Cardiac muscle cell (in vitro differentiated cells and primary cell): Measurements from ENCODE around the gene SLC39A1. TPM values are rescaled to one million over a fixed set of nuclear protein-coding genes. Genes with fewer than 3 reads are reported as not detected.

ENCODE experiments used
- DNase-seq, 2 donors: peaks; one replicate each; pipeline versions ENCODE4 v3.0.0 to v3.0.0-alpha.2; 2010 to 2017; ENCODE audit warnings: low read depth in 1 of 2, low spot score in 1 of 2
- H3K27ac ChIP-seq: fragments of 200-600 bp; sonication (generic); 2 replicates; pipeline ENCODE4 v1.5.1; 2016
- H3K27me3 ChIP-seq: fragments of 200-600 bp; sonication (generic); 2 replicates; pipeline ENCODE4 v1.6.0; 2016; ENCODE audit warnings: control low read depth
- H3K36me3 ChIP-seq: fragments of 200-600 bp; sonication (generic); 2 replicates; pipeline ENCODE4 v1.5.1; 2016; ENCODE audit warnings: control low read depth
- H3K4me1 ChIP-seq: fragments of 200-600 bp; sonication (generic); 2 replicates; pipeline ENCODE4 v1.8.1; 2017; ENCODE audit warnings: low read depth, mild to moderate bottlenecking, mixed run types
- H3K4me3 ChIP-seq: fragments of 200-600 bp; sonication (generic); 2 replicates; pipeline ENCODE4 v1.5.1; 2016; ENCODE audit warnings: mild to moderate bottlenecking
- H3K9me3 ChIP-seq: fragments of 200-600 bp; sonication (generic); 2 replicates; pipeline ENCODE4 v1.5.1; 2017; ENCODE audit warnings: low read depth, mild to moderate bottlenecking, control low read depth
- polyA plus RNA-seq: library from polyadenylated mRNA; unstranded; fragments of >200 nt; fragmentation: Nextera tagmentation; extraction: Ambion mirVana; gene quantifications from 2 replicates; pipeline ENCODE4 v1.2.1, GENCODE V29; 2016
- total RNA-seq: library from RNA; depleted of rRNA; stranded (reverse); fragments of >200 nt; gene quantifications from 2 replicates; pipeline ENCODE4 v1.2.3, GENCODE V29; 2016
- TF ChIP-seq, protein P1 (sequence below): IDR thresholded peaks from 2 replicates; pipeline ENCODE4 v1.5.1; 2012; ENCODE audit warnings: low read depth, mild to moderate bottlenecking, low read length

SLC39A1 gene
- total and polyA plus RNA-seq, 2 experiments from 2014 or later: 71.2 to 75.8 TPM

DNA sequence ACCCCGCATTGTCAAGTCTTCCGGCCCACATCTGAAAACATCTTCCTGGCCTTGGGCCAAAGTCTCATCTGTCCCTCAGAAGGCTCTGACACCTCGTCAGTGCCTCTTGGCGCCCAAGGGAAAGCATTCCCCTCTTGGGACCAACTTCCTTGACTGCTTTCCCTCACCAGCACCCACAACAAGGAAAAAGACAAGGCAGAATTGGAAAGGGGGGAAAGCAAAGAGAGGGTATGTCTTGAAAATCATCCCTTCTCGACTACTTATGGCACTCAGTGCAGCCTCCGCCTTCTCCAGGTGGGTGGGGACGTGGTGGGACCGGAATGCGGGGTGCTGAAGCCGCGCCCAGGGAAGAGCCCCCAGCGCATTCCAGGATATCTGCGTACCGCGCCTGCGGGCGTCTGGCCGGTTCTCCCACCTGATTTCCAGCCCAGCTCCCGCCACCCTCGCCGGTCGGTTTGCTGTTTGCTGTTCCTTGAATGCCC lies 554 bp upstream of the SLC39A1 start:
- TF ChIP-seq, protein P1, sequence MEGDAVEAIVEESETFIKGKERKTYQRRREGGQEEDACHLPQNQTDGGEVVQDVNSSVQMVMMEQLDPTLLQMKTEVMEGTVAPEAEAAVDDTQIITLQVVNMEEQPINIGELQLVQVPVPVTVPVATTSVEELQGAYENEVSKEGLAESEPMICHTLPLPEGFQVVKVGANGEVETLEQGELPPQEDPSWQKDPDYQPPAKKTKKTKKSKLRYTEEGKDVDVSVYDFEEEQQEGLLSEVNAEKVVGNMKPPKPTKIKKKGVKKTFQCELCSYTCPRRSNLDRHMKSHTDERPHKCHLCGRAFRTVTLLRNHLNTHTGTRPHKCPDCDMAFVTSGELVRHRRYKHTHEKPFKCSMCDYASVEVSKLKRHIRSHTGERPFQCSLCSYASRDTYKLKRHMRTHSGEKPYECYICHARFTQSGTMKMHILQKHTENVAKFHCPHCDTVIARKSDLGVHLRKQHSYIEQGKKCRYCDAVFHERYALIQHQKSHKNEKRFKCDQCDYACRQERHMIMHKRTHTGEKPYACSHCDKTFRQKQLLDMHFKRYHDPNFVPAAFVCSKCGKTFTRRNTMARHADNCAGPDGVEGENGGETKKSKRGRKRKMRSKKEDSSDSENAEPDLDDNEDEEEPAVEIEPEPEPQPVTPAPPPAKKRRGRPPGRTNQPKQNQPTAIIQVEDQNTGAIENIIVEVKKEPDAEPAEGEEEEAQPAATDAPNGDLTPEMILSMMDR: no peak
- Histone ChIP-seq H3K4me3 (peak overlapping the region; percentile 58), H3K9me3 (no peaks in the 10 kb centered on the region), H3K27me3 (no peaks in the 10 kb centered on the region), H3K36me3 (peaks cover 6% of the 10 kb centered on the region), H3K27ac (peak overlapping the region; percentile 90), H3K4me1 (peaks cover 22% of the 10 kb centered on the region)
- peak; percentile 38 to 63 for DNase-seq

DNA sequence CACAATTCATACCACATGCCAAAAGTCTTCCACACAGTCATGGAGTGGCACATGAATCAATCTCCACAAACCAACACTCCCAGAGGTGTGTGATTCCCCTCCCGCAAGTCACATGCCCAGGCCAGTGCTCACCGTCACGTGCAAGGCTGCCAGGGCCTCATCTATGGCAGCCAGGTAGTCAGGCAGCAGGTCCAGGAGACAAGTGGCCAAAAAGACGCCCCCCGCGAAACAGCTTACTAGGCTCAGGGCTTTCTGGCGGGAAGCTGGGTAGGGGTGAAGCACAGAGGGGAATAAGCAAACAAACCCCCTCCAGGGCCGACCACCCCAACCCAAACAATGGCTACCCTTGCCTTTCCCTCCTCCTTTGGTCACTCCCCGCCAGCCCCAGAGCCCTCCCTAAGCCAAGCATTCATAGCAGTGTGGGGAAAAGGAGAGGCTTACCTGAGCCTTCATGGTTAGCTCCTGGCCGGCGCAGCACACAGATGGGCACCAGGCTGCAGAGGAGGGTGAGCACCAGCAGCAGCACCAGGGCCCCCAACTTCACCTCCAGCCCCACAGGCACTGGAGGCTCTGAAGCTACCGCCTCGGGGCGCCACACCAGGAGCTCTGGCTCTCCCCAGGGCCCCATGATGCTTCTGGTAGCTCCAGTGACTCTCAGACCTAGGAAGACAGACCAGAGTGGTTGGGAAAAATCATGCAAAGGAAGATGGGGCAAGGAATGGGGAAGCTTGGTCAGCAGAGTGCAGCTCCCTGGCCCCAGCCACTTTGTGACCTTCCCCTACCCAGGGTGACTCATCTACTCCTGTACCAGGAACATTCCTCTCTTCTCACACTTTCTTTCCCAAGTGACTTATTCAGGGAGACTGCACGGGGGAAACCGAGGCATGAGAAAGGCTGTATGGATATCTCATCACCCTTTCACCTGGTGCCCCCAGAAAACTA lies 978 bp downstream of the SLC39A1 start:
- peak overlapping the region; percentile 58 for H3K4me3 ChIP-seq
- H3K27me3 ChIP-seq: no peaks in the 10 kb centered on the region
- H3K36me3 ChIP-seq: peaks cover 6% of the 10 kb centered on the region
- TF ChIP-seq, protein P1: no peak
- H3K9me3 ChIP-seq: no peaks in the 10 kb centered on the region
- H3K27ac ChIP-seq: no peak overlapping the region
- DNase-seq: peak in 1 of 2 donors; percentile 57
- H3K4me1 ChIP-seq: peaks cover 17% of the 10 kb centered on the region

DNA sequence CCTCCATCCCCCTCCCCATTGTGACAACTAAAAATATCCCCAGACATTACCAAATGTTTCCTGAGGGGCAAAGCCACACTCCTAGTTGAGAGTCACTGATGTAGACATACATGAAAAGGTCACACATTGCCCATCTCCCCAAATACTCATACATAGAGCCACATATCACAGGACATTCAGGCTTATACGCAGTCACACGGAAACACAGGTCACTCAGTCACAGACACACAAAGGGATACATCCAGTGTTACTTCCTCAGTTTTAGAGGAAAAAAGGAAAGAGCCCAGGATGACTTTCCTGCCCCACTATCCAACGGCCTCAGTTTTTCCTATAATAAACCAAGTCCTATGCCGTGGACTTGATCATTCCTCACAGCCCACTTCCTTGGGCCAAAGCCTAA lies 1.9 kb downstream of the SLC39A1 start:
- peaks cover 6% of the 10 kb centered on the region for H3K36me3 ChIP-seq
- H3K9me3 ChIP-seq: no peaks in the 10 kb centered on the region
- TF ChIP-seq, protein P1: no peak
- H3K4me1 ChIP-seq: peaks cover 23% of the 10 kb centered on the region
- no peak overlapping the region for H3K4me3 ChIP-seq
- DNase-seq: no peak
- no peak overlapping the region for H3K27ac ChIP-seq
- H3K27me3 ChIP-seq: no peaks in the 10 kb centered on the region

- no peak for DNase-seq
- peaks cover 33% of the 10 kb centered on the region for H3K4me1 ChIP-seq
- TF ChIP-seq, protein P1: no peak
- no peak overlapping the region for H3K4me3 ChIP-seq
- no peaks in the 10 kb centered on the region for H3K27me3 ChIP-seq
- H3K36me3 ChIP-seq: peaks cover 6% of the 10 kb centered on the region
- no peaks in the 10 kb centered on the region for H3K9me3 ChIP-seq
- peak overlapping the region; percentile 7 for H3K27ac ChIP-seq
These were observed 3.1 kb downstream of the SLC39A1 start for GRCh38 chr1:153960206-153960605.

- no peak overlapping the region for H3K4me3 ChIP-seq
- no peaks in the 10 kb centered on the region for H3K9me3 ChIP-seq
- no peaks in the 10 kb centered on the region for H3K27me3 ChIP-seq
- peaks cover 6% of the 10 kb centered on the region for H3K36me3 ChIP-seq
- no peak for DNase-seq
- TF ChIP-seq, protein P1: no peak
- H3K27ac ChIP-seq: peak overlapping the region; percentile 7
- peaks cover 33% of the 10 kb centered on the region for H3K4me1 ChIP-seq
These were observed 3.9 kb downstream of the SLC39A1 start for GRCh38 chr1:153959454-153959853.
